HG03139 (cell line): ENCODE results near the gene VCAM1.

Experiments
- ATAC-seq: cut with Tn5 transposase; IDR thresholded peaks from one replicate; pipeline ENCODE4 v1.9.1; 2021; ENCODE audit not compliant: unreplicated experiment

Gene VCAM1

GRCh38 chr1:100722221-100722620, 2.7 kb downstream of the VCAM1 start:
- ATAC-seq: no peak

GRCh38 chr1:100724281-100724680, 4.7 kb downstream of the VCAM1 start:
- ATAC-seq: no peak

DNA sequence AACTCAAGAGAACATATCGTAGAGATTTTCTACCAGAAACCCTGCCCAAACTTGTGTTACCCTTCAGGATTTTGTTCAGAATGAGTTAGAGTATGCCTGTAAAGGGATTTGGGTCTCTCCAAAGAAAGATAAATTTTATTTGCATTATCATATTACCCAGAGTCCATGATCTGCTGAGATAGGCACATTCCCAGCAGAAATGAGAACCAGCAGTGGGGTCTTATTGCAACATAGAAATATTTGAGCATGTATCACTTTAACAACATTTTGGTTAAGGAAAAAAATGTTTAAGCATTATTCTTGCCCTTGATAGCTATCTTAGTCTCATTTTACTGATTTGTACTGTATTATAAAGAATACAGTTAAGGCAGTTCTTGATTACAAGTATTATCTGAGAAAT, 10.6 kb downstream of the VCAM1 start:
- ATAC-seq: no peak

GRCh38 chr1:100731309-100731708, 11.8 kb downstream of the VCAM1 start:
- ATAC-seq: no peak

DNA sequence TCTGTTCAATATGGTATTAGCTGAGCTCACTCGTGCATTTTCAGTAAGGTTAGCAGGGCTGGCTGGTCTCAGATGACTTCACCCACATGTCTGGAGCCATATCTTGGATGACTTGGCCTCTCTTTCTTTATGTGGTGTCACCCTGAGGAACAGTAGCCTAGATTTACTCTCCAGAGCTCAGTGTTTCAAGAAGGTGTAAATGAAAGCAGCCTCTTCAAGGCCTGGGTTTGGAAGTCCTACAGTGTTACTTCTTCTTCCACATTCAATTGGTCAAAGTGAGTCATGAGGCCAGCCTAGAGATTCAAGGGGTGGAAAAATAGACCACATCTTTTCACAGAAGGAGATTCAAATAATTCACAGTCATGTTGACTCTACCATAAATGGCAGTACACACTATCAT, 12.2 kb downstream of the VCAM1 start:
- no peak for ATAC-seq

DNA sequence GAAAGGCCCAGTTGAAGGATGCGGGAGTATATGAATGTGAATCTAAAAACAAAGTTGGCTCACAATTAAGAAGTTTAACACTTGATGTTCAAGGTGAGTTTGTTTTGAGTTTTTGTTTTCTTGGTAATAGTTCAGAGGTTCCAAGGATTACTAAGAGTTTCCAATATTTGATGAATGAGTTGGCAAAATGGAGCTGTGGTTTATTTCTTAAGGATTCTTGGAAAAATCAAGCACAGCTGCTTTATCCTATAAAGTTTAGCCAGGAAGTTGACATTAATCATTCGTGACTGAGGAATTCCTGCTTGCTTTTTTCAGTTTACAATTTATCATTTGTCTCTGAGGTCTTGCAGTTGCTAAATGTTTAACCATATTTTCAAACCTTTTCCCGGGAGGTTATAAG, 15.1 kb downstream of the VCAM1 start:
- no peak for ATAC-seq

DNA sequence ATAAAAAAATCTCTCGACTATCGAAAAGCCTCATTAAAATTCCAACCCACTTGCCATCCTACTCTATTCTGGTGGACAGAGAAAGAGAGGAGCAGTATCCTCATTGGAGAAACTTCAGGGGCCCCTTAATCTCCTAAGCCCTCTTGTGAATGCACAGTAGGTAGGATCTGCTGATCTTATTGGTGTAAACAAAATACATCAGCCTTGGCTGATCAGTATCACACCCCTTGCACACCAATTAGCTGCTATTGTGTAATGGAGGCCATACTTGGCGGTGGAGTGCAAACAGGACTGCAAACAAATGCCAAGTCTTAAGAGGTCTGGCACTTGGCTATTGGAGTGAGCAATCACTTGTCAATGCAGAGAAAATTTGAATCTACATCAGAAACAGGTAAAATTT, 15.7 kb downstream of the VCAM1 start:
- no peak for ATAC-seq

DNA sequence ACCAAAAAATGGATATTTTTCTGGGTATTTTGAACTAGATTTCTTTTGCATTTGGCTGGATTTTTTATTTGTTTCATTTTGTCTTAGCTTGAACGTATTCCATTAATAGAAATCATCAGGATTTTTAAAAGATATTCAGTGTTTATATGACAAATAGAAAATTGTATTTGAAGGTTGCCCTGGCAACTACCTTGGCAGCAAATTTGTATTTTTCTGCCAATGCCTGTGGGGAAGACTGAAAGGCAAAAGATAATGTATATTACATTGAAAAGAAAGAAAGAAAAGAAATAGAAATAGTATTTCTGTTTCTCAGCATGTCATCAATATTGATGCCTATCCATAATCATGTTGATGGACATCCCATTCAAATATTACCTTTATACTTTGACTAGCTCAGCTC, 16.8 kb downstream of the VCAM1 start:
- no peak for ATAC-seq

- ATAC-seq: no peak
Measured at GRCh38 chr1:100736746-100737145, 17.2 kb downstream of the VCAM1 start.

GRCh38 chr1:100746542-100746932, 27.0 kb downstream of the VCAM1 start:
- ATAC-seq: no peak

DNA sequence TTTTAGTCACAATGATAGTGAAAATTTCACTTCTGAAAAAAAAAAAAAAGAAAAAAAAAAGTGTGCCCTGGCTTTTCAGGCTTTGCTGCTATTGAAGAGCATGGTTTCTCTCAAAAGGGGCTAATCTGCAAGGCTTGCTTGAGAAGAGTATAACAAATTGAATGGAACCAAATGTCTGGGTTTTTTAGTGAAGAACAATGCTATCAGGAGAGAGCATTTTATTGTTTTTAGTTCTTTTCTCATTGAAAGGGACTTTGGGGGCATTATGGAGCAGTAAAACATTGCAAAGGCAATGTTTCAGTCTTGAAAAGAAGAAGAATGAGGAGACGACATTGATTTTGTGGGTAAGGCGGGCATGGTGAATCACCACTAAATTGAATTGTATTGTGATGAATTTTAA, 28.2 kb downstream of the VCAM1 start:
- no peak for ATAC-seq

DNA sequence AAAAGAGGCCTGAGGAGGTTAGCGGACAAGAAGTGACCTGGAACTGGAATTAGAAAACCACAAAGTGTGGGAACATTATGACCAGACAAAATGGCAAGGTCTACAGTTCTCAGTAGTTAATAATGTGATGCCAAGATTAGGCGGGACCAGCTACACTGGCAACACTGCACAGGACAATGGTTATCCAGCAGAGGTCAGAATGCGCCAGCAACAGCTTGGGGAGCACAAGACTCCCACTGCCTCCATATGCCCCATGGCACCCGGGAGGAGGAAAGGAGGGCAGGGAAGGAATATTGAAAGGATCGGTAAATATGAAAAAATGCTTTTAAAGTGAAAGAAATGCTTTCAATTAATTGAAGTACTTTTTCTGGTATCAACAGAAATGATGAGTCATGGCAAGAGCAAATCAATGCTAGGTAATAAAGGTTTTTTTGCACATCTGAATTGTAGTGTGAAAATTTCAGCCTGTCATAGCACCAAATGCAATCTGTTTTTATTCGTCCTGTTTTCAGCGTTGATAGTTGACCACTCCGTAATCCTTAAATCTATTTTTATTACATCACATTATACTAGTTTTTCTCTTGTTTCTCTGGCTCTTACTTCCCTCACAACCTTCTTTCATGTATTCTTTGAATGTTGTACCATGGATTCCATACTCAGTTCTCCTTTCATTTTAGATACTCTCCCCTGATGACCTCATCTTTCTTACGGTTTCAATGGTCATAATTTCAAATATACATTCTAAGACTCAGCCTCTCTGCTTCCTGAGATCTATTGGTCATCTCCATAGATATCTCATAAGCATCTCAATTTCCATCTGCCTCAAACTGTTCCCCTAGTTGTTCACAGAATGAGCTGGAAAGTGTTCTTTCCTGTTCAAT, 30.7 kb downstream of the VCAM1 start:
- no peak for ATAC-seq

DNA sequence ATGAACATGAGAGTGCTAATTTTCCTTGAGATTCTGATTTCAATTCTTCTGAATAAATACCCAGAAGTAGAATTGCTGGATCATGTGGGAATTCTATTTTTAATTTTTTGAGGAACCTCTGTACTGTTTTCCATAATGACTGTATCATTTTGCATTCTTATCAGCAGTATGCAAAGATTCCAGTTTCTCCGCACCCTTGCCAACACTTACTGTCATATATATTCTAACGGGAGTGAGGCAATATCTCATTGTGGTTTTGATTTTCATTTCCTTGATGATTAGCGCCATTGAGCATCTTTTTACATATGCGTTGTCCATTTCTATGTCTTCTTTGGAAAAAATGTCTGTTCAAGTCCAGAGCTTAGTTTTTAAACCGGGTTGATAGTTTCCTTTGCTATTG, 33.2 kb downstream of the VCAM1 start:
- ATAC-seq: no peak

- no peak for ATAC-seq
Measured at GRCh38 chr1:100757946-100758345, 38.4 kb downstream of the VCAM1 start.

DNA sequence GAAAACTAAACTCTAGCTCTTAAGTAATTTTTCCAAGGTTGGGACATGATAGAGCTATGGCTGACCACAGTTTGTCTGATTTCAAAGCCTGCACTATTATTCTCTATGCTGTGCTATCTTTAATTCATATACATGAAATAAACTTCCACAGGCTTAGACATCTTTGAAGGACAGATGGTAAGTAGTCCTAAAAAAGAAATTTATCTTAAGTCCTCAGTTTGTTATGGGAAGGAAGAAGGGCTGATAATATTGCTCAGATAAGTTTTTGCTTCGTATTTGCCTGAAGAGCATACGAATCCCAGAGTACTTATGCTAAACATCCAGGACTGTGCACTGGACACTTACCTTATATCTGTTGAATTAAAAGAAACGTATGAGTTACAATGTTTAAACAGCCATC, 39.6 kb downstream of the VCAM1 start:
- no peak for ATAC-seq

DNA sequence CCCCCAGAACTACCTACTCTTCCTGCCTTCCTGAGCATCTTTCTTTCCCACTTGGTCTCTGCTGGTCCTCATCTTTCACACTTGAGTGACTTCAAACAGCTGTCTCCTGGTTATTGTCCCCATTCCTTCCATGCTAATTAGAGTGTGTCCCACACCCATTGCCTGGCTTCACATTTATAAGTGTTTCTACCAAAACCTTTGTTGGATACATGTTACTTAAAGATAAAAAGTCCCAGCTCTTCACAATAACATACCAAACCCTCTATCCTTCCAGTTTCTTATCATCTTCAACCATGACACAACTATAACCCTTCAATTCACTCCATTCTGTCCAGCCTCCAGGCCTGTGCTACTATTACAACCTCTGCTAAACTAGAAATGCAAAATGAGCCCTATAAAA, 41.0 kb downstream of the VCAM1 start:
- ATAC-seq: no peak

GRCh38 chr1:100762461-100762860, 42.9 kb downstream of the VCAM1 start:
- ATAC-seq: no peak

DNA sequence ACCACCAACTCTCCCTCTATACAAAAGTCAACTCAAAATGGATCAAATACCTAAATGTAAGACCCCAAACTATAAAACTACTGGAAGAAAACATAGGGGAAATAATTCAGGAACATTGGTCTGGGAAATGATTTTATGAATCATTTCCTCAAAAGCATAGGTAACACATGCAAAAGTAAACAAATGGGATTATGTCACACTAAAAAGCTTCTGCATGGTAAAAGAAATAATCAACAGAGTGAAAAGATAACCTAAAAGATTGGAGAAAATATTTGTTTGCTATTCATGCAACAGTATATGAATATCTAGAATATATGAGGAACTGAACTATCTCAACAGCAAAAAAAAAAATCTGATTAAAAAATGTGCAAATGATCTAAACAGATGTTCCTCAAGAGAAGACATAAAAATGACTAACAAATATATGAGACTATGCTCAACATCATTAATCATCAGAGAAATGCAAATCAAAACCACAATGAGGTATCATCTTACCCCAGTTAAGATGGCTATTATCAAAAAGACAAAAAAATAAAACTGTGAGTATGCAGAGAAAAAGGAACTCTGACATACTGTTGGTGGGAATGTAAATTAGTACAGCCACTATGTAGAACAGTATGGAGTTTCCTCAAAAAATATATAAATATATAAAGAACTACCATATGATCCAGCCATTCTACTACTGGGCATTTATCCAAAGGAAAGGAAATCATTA, 47.8 kb downstream of the VCAM1 start:
- ATAC-seq: no peak

DNA sequence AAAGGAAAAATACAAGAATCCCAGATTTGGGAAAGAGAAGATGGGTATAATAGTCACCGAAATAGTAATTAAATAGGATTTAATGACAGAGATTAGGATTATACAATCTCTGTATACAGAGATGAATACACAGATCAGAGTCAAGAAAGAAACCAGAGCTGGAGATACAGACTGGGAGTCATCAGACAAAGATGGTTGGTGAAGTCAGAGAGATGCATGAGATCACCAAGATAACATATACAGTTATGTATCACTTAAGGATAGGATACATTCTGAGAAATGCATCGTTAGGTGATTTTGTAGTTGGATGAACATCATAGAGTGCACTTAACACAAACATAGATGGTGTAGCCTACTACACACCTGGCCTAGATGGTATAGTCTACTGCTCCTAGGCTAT, 49.8 kb downstream of the VCAM1 start:
- no peak for ATAC-seq

GRCh38 chr1:100769906-100770646, 50.5 kb downstream of the VCAM1 start:
- no peak for ATAC-seq

- no peak for ATAC-seq
Measured at GRCh38 chr1:100773444-100773843, 53.9 kb downstream of the VCAM1 start.

DNA sequence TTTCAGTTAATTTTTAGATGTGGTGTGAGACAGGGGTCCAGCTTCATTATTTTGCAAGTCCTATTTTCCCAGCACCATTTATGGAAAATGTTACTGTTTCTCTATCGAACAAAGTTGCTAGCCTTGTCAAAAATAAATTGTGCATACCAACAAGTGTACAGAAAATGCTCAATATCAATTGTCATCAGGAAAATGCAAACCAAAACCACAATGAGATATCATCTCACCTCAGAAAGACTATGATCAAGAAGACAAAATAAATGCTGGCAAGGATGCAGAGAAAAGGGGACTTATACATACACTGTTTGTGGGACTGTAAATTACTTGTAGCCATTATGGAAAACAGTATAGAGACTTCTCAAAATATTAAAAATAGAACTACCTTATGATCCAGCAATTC, 54.8 kb downstream of the VCAM1 start:
- ATAC-seq: no peak
